Kidney epithelial cell (primary cell): ENCODE results near the gene FAM120B. TPM values are rescaled to one million over a fixed set of nuclear protein-coding genes. Genes with fewer than 3 reads are reported as not detected.

ENCODE experiments used
- DNase-seq: peaks from one replicate; pipeline ENCODE4 v3.0.0-alpha.2; 2010; ENCODE audit warnings: low read depth
- H3K27me3 ChIP-seq: 2 replicates; pipeline ENCODE4 v1.6.0; 2011; ENCODE audit warnings: low read length; ENCODE audit not compliant: control insufficient read depth, insufficient read depth
- H3K36me3 ChIP-seq: 2 replicates; pipeline ENCODE4 v1.5.1; 2011; ENCODE audit warnings: low read length; ENCODE audit not compliant: control insufficient read depth, insufficient read depth
- H3K4me3 ChIP-seq: 2 replicates; pipeline ENCODE4 v1.5.1; 2011; ENCODE audit warnings: low read depth, mild to moderate bottlenecking, control low read depth, low read length
- total RNA-seq: library from RNA; depleted of rRNA; stranded (reverse); fragments of >200 nt; gene quantifications from 2 replicates; pipeline ENCODE4 v1.2.3, GENCODE V29; 2015
- TF ChIP-seq, protein P1 (sequence below): IDR thresholded peaks from 2 replicates; pipeline ENCODE4 v1.5.1; 2011; ENCODE audit warnings: mild to moderate bottlenecking, moderate library complexity, low read length, control low read depth, inconsistent platforms; ENCODE audit not compliant: insufficient read depth, poor library complexity, severe bottlenecking

Gene FAM120B
- total RNA-seq, 1 donor from 2014 or later, result 12.4 TPM

DNA sequence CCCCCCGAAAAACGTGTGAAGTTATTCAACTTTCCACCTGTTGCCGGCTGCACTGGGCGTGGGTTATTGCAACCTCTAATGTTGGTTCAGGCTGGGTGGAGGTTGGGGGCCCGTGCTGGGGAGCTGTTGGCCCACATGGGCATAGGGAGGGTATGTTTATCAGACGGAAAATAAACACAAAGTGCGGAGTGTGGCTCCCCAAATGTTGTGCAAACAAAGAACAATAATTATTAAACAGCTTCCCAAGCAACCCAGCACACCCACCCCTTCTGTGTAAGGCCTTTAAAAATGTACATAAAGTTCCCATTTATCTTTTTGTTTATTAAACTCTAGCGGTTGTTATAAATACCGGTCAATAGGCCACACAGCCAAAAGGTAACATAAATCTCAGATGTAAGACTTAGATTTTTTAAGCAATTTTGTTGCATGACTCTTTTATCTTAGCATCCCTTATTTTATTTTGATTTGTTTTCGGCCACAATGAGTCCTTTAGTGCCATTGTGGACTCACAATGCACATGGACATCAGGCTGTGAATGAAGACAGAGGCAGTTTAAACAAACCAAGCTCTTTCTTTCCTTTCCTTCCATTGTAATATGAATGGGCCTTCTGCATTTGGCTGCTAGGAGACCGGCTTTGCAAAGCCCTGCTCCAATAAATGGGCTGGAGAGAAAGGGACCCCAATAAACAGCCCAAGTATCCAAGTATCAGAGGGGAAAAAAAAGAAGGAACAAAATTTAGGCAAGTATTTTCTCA is 8.8 kb upstream of the FAM120B start:
- TF ChIP-seq, protein P1, sequence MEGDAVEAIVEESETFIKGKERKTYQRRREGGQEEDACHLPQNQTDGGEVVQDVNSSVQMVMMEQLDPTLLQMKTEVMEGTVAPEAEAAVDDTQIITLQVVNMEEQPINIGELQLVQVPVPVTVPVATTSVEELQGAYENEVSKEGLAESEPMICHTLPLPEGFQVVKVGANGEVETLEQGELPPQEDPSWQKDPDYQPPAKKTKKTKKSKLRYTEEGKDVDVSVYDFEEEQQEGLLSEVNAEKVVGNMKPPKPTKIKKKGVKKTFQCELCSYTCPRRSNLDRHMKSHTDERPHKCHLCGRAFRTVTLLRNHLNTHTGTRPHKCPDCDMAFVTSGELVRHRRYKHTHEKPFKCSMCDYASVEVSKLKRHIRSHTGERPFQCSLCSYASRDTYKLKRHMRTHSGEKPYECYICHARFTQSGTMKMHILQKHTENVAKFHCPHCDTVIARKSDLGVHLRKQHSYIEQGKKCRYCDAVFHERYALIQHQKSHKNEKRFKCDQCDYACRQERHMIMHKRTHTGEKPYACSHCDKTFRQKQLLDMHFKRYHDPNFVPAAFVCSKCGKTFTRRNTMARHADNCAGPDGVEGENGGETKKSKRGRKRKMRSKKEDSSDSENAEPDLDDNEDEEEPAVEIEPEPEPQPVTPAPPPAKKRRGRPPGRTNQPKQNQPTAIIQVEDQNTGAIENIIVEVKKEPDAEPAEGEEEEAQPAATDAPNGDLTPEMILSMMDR, result no peak
- DNase-seq, result no peak
- no peak overlapping the region for H3K4me3 ChIP-seq
- H3K27me3 ChIP-seq, result peaks cover 36% of the 10 kb centered on the region
- no peaks in the 10 kb centered on the region for H3K36me3 ChIP-seq

DNA sequence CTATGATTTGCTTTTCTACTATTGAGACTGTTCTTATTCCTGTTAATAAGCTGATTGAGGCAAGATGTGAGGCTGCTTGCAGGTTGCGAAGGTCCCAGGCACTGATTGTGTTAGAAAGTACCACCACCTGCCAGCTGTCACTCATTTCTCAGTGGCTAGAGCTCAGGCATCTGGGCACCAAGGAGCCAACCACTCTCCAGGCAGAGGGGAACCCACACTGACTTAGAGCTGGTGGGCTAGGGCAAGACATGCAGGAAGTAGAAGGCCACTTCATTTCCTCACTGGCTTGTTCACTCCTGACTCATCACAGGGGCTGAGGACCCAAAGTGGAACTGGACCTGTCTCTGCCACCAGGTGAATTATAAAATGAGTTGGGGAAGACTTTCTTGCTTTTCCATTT is 7.9 kb upstream of the FAM120B start:
- Histone ChIP-seq H3K27me3 (peaks cover 33% of the 10 kb centered on the region), H3K4me3 (no peak overlapping the region), H3K36me3 (no peaks in the 10 kb centered on the region)
- no peak for DNase-seq
- TF ChIP-seq, protein P1, result no peak

DNA sequence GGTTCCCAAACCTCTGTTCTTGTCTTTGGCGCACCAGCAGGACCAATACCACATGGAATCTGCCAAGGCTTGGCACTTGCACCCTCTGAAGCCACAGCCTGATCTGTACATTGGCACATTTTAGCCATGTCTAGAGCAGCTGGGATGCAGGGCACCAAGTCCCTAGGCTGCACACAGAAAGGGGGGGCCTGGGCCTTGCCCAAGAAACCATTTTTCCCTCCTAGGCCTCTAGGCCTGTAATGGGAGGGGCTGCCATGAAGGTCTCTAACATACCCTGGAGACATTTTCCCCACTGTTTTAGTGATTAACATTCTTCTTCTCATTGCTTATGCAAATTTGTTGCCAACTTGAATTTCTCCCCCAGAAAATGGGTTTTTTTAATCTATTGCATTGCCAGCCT is 5.4 kb upstream of the FAM120B start:
- no peak overlapping the region for H3K4me3 ChIP-seq
- no peaks in the 10 kb centered on the region for H3K36me3 ChIP-seq
- TF ChIP-seq, protein P1, result no peak
- no peak for DNase-seq
- peaks cover 8% of the 10 kb centered on the region for H3K27me3 ChIP-seq

DNA sequence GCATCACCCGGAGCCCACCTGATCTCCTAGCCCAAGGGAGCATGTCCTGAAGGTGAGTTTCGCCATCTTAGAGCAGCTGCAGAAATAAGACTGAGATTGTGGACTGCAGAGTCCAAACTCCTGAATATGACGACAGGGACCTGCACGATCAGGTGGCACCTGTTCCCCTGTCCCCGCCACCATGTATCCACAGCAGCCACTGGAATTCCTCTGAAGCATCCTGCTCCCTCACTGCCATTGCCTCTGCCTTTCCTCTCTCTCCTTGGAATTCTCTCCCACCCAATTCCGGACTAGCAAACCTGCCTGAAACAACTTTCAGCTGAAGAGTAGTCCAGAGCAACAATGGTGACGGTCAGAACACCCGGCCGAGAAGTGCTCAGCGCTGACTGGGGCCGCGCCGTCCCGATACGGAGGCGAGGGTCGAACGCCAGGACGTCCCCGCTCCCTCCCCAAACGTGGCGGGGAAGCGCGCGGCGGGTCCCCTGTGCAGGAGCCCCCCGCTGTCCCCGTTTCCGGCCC is 694 bp upstream of the FAM120B start:
- TF ChIP-seq, protein P1, result no peak
- Histone ChIP-seq H3K36me3 (no peaks in the 10 kb centered on the region), H3K4me3 (peak overlapping the region; percentile 69), H3K27me3 (no peaks in the 10 kb centered on the region)
- no peak for DNase-seq

DNA sequence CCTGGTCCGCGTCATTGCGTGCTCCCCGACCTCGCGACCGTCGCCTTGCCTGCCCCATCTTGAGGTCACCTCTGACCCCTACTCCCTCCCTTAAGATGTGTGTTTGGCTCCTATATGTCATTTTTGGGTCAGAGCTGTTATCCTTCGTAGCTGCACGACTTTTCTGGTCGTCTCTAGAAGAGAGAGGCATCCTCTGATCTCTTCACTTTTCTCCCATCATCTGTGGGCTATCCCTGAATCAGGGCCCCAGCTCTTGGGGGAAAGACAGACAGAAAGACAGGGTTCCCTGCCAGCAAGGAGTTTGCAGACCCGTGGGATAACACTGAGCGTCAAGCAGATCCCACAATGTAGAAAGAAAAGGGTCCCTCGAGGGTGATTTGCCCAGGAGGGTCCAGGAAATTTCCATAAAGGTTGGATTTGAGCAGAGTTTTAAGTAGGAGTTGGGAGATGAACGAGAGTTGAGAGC is 555 bp downstream of the FAM120B start:
- Histone ChIP-seq H3K27me3 (no peaks in the 10 kb centered on the region), H3K36me3 (no peaks in the 10 kb centered on the region), H3K4me3 (peak overlapping the region; percentile 69)
- DNase-seq, result no peak
- TF ChIP-seq, protein P1, result no peak

DNA sequence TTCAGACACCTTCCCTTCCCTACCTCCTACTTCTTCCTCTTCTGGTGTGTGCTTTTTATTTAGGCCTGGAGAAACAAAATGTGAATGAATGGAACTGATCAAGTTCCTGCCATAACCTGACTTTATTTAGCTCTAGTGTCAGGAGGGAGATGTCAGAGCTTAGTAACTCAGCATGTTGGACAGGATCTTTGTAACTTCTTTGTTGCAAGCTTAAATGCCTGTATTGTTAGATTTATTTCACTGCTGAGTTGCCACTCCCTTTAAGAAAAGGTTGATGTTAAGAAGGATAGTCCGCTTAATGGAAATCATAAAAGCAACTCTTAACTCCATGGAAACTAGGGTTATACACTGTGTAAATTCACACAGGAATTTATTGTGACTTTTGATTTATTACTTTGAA is 2.2 kb downstream of the FAM120B start:
- no peak for DNase-seq
- no peaks in the 10 kb centered on the region for H3K36me3 ChIP-seq
- H3K4me3 ChIP-seq, result no peak overlapping the region
- TF ChIP-seq, protein P1, result no peak
- H3K27me3 ChIP-seq, result no peaks in the 10 kb centered on the region
